GM19043 (cell line): ENCODE results near the gene DACH1.

Experiments
- ATAC-seq: cut with Tn5 transposase; IDR thresholded peaks from one replicate; pipeline ENCODE4 v1.9.1; 2021; ENCODE audit warnings: low read depth; ENCODE audit not compliant: unreplicated experiment

Gene DACH1

DNA sequence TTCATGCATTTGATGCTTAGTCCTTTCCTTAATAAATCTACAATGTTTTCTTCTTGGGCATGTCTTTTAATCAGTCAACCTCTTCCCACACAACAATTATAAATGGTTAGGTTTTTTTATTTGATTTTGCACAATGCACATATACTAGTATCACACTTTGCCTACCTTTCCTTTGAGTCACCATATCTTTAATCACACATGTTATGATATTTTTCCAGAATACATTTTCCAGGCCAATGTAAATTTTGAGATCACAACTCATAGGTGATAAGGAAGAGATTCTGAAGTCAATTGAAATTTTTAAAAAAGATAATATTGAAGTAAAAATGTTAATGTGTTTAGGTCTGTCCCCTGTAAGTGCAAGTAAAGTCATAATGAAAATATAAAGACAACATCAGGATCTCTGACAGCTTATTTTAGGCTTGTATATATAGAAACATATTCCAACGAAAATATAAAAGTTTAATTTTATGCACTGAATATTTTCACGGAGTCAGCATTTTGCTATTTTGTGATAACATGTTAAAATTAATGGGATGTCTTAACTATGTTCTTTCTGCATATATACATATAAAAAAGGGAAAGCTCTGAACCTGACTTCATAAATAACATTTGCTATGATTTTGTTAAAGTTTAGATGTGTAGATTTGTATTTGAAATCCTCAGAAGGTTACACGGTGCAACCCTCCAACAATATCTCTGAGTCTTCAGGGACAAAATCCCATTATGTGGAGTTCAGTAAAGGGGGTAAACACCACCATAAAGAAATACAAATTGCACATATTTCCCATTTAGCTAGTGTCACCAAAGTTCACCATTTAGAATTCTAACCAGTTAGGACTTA lies 351.9 kb downstream of the DACH1 start:
- no peak for ATAC-seq

- no peak for ATAC-seq
Measured at GRCh38 chr13:71513411-71514033, 353.5 kb downstream of the DACH1 start.

DNA sequence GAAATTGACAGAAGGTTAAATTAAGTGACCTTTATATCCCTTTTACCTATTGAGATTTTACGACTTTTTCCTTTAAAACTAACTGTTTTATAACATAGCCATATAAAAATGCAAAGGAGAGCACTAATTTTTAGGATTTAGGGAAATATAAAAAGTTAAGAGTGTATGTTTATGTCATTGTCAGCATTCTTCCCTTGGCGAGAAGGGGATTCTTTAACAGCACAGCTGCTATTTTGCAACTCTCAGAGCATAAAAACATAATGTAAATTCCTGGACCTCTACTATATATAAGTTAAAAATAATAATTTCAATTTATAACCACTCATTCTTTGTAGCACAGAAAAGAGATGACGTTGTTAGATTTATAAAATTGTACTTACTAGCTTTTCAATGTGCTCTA lies 363.2 kb downstream of the DACH1 start:
- ATAC-seq: no peak

GRCh38 chr13:71499944-71500514 lies 367.0 kb downstream of the DACH1 start:
- ATAC-seq: no peak

DNA sequence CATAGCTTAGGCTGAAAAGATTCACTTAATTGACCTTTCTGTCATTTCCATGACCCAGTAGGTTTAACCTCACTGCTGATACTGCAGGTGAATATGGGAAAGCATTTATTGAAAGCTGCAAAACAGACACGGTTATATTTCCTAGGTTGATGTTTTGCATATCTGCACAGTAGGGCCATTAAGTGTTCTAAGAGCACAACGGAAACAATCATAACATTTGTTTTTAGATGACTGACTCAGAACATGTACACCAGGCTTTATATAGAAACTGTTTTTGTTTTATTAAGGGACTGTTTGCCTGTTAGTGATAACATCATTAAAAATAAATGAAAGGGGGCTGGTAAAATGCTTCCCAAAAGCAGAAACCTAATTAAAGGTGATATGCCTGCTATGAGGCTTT lies 367.8 kb downstream of the DACH1 start:
- no peak for ATAC-seq

GRCh38 chr13:71493189-71493588 lies 373.8 kb downstream of the DACH1 start:
- no peak for ATAC-seq

GRCh38 chr13:71492346-71492871 lies 374.6 kb downstream of the DACH1 start:
- ATAC-seq: no peak

GRCh38 chr13:71491010-71491409 lies 376.0 kb downstream of the DACH1 start:
- ATAC-seq: no peak

- no peak for ATAC-seq
Measured at GRCh38 chr13:71489041-71489440, 378.0 kb downstream of the DACH1 start.

DNA sequence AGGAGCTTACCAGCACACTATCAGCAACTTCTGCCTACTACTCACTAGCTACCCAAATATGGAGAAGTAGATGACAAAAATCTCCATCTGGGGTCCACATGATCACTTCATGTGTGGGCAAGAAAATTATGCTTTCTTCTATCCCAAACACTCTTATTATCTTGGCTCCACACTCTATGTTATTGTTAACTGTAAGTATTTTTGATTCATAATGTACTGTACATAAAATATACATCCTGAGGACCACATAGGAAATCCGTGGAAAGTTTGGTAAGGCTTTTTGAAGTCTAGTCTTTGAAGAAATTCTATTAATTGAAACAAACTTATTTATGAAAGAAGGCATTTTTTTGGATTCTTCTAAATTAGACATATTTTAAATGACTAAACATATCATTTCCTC lies 378.8 kb downstream of the DACH1 start:
- no peak for ATAC-seq

DNA sequence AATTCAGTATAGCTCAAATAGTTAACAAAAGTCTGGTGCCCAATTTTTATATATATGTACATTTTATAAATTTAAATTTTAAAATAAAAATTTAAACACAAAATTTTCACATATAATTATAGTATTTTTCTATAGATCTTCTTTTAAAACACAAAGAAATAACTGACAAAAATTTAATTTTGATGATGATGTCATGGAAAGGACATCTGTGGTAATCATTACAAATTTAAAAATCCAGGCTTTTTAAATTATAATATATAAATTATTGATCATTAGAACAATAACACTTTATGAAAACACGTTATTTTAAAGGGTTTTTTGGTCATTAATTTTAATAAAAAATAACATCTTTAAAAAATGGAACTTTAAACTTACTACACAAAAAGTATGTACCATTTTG lies 381.1 kb downstream of the DACH1 start:
- no peak for ATAC-seq

GRCh38 chr13:71483733-71484132 lies 383.3 kb downstream of the DACH1 start:
- no peak for ATAC-seq

- ATAC-seq: no peak
Measured at GRCh38 chr13:71481501-71481900, 385.5 kb downstream of the DACH1 start.

GRCh38 chr13:71481046-71481445 lies 386.0 kb downstream of the DACH1 start:
- no peak for ATAC-seq

DNA sequence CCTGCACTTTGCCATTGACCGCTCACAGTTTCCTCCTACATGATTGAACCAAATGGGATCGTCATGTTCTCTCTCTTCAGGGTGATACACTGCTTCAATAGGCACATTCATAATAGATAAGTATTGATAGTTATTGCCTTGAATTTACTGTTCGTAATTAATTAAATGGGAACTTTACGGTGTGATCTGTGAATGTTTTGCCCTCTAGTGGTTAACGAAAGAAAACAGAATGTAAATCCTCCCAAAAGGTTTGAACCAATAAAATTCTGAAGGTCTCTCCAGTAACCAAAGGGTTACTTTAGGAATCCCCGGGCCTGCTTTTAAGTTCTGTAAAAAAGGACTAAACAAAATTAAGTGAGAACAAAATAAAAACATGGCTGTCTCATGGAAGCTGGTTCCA lies 389.3 kb downstream of the DACH1 start:
- no peak for ATAC-seq

DNA sequence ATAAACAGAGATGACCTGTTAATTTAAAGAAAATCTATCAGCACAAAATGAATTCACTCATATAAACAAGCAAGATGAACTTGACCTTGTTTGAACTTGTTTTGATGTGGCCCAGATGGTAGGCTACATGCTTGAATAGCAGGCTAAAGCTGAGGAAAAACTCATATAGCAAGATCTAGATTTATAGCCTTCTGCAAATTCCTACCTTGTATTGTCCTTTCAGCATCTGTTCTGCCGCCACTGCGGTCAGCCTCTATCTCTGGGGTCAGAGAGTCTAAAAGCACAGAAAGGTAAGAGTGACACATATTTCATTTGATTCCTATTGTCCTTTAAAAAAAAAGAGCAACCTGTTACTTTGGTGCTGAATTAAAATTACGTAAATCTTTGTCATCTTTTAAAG lies 392.1 kb downstream of the DACH1 start:
- ATAC-seq: no peak

- ATAC-seq: no peak
Measured at GRCh38 chr13:71469626-71470025, 397.4 kb downstream of the DACH1 start.

DNA sequence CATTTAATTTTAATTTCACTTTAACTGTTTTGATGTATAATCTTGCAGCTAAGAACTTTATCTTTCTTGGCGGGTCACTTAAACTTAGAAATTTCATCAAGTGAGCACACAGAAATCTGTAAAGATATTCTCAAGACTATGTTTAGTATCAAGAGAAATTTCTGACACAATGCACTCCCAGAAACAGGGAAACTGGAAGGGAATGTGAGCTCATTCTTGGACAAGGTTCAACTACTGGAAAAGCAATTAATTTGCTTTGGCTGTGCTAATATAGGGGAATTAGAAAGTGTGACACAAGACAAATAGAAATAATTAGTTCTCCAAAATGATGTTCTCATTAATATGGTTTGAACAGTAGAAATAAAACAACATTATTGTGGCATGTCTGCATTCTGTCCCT lies 402.3 kb downstream of the DACH1 start:
- ATAC-seq: no peak

DNA sequence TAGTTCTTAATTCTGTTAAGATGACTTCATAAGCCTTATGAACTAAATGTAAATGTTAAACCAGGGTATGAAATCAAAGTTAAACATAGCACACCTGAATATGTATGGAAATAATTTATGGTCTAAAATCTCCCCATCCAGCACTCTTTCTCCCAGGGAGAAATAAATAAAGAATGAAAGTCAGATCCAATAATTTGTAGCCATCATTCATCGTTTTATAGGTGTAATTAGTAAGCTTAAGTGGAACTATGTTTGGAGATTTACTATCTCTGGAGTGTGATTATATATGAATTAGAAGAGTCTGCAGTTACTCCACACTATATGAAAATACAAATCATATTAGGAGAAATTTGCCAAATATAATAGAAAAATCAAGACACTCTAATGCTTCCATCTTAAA lies 405.1 kb downstream of the DACH1 start:
- ATAC-seq: no peak

DNA sequence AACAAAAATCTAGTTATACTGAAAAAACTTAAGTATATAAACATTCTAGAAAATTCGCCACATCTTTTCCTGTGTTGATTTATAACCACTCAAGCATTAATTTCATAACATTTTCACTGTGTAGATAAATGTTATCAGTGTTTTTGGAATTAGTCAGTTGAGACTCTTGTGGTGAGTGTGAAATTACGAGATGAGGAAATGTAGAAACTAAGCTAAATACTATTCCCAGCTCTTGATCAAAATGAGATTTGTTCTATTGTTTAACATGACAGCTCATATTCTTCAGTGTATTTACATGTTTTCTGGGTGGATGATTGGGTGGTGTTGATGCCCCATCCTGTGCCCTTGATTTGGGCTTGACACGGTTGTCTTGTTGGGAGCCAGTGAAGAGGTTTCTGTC lies 406.8 kb downstream of the DACH1 start:
- ATAC-seq: no peak

GRCh38 chr13:71459708-71460107 lies 407.3 kb downstream of the DACH1 start:
- ATAC-seq: no peak

GRCh38 chr13:71457645-71458044 lies 409.4 kb downstream of the DACH1 start:
- no peak for ATAC-seq
